ENCODE data around the gene TMEM185A. TPM values are rescaled to one million over a fixed set of nuclear protein-coding genes. Genes with fewer than 3 reads are reported as not detected.
"Not testable (repeated sequence)": the region's sequence is repeated elsewhere in the genome, so short reads cannot be mapped to it uniquely, and the experiment has no call there.

Gene TMEM185A
- total RNA-seq, 4 donors from 2014 or later, result 22.0 to 37.9 (median 31.5) TPM

DNA sequence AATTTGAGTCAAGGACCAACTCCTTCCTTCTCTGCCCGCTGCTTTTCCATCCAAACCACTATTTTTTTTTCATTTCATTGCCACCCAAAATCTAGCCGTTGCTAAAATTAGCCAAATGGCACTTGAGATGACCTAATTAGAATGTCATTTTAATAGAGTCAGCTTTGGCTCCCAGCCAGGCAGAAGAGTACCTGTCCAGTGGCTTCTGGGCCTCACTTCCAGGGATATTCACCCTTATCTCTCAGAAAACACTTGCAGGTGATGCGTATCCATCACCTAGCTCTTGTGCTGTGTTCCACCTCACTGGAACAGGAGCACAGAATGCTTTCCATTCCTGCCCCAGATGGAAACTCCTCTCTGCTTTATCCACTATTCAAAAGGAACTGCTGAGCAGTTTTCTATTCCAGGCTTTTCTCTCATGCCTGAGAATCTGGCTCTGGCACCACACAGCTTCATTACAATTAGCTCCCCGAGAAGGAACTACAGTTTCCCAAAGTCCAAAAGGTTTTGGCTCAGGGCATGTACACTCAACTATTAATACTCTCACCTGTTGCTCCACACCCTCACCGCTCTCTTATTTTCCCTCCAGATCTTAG lies 62.8 kb downstream of the TMEM185A start:
- DNase-seq (ENCODE audit: low spot score in 2 of 2), result no peak
- Histone ChIP-seq H3K36me3 (no peaks in the 10 kb centered on the region), H3K27ac (no peak overlapping the region), H3K27me3 (no peaks in the 10 kb centered on the region), H3K4me1 (no peaks in the 10 kb centered on the region), H3K9me3 (no peaks in the 10 kb centered on the region), H3K4me3 (no peak overlapping the region)
- TF ChIP-seq POLR2A (IDR thresholded peaks at IDR 0.05), result no peak
- TF ChIP-seq EP300 (IDR thresholded peaks at IDR 0.05), result no peak
- no peak for TF ChIP-seq CTCF (IDR thresholded peaks at IDR 0.05)
- no peak for TF ChIP-seq POLR2AphosphoS5 (IDR thresholded peaks at IDR 0.05)
- WGBS, result 68% methylated on average over 5 of the region's 5 CpGs

DNA sequence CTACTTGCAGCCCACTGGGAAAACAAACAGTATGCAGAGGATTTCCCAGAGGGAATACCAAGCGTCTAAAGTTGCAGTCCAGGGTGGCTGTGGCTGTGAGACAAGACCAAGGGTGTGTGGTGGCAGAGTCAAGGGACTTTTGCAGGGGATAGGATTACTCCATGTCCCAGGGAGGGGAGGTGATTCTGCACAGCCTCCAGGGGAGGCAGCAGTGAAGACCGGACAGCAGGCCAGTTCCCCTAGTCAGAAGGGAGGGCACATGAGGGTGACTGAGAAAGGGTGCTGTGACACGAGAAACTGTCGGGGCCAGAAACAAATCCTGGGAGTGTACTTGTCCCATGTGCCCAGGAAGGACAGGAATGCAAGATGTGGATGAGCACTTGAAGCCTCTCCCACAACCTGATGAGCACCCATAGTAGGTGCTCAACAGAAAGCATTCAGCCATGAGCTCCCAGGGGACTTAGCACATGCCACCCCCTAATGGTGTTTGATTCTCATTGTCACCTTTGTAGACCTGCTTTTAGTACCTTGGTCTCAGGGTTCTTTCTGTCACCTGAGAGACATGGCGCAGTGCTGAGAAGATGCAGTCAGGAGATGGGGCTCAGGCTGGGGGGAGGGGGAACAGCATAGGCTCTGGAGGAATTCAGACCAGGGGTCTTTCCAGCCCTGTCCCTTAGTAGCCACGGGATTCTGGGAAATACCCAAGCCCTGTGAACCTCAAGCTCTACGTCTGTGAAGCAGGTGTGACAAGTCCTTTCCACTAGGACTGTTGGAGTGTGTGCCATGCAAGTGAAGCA lies 63.8 kb downstream of the TMEM185A start:
- Histone ChIP-seq H3K9me3 (no peaks in the 10 kb centered on the region), H3K4me3 (no peak overlapping the region), H3K27me3 (no peaks in the 10 kb centered on the region), H3K4me1 (no peaks in the 10 kb centered on the region), H3K27ac (no peak overlapping the region), H3K36me3 (no peaks in the 10 kb centered on the region)
- TF ChIP-seq CTCF (IDR thresholded peaks at IDR 0.05) (no peak), POLR2AphosphoS5 (IDR thresholded peaks at IDR 0.05) (no peak), EP300 (IDR thresholded peaks at IDR 0.05) (no peak), POLR2A (IDR thresholded peaks at IDR 0.05) (no peak)
- no peak for DNase-seq (ENCODE audit: low spot score in 2 of 2)
- WGBS, result 77% methylated on average over 6 of the region's 7 CpGs

DNA sequence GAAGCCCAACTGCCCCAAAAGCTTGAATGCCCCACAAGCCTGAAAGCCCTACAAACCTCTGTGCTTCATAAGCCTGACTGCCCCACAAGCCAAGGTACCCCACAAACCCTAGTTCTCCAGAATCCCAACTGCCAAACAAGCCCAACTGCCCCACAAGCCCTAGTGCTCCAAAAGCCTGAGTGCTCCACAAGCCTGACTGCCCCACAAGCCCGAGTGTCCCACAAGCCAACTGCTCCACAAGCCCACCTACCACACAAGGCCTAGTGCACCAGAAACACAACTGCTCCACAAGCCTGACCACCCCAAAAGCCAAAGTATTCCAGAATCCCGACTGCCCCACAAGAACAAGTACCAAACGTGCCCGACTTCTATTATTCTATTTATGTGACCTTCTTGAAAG lies 68.2 kb downstream of the TMEM185A start:
- Histone ChIP-seq H3K36me3 (no peaks in the 10 kb centered on the region), H3K27me3 (no peaks in the 10 kb centered on the region), H3K9me3 (no peaks in the 10 kb centered on the region), H3K27ac (no peak overlapping the region), H3K4me3 (no peak overlapping the region), H3K4me1 (no peaks in the 10 kb centered on the region)
- no peak for DNase-seq (ENCODE audit: low spot score in 2 of 2)
- TF ChIP-seq POLR2A (IDR thresholded peaks at IDR 0.05) (no peak), EP300 (IDR thresholded peaks at IDR 0.05) (no peak), CTCF (IDR thresholded peaks at IDR 0.05) (no peak), POLR2AphosphoS5 (IDR thresholded peaks at IDR 0.05) (no peak)
- 89% methylated on average over 4 of the region's 4 CpGs for WGBS

DNA sequence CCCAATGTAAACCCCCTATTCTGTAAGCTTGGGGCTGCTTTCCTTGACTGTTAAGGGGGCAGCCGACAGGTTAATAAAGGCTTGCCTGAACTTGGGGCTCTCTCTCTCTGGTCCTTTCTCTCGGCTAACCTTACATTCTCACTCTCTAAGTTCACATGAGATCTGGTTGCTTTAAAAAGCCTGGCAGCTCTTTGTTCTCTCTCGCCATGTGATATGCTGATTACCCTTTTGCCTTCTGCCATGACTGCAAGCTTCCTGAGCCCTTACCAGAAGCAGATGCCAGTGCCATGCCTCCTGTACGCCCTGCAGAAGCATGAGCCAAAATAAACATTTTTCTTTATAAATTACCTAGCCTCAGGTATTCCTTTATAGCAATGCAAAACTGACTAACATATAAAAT lies 76.3 kb downstream of the TMEM185A start:
- no CpG with 5 or more reads among the region's 4 CpGs for WGBS
- not testable (repeated sequence) for H3K4me3 ChIP-seq; H3K4me1 ChIP-seq; H3K36me3 ChIP-seq; H3K9me3 ChIP-seq; H3K27ac ChIP-seq; H3K27me3 ChIP-seq; DNase-seq (ENCODE audit: low spot score in 2 of 2)

- not testable (repeated sequence) for H3K27me3 ChIP-seq; H3K4me3 ChIP-seq; H3K4me1 ChIP-seq; H3K27ac ChIP-seq; DNase-seq (ENCODE audit: low spot score in 2 of 2); H3K9me3 ChIP-seq; H3K36me3 ChIP-seq
- WGBS, result no CpG with 5 or more reads among the region's 6 CpGs
Measured at GRCh38 chrX:149551939-149552248, 79.7 kb downstream of the TMEM185A start.

DNA sequence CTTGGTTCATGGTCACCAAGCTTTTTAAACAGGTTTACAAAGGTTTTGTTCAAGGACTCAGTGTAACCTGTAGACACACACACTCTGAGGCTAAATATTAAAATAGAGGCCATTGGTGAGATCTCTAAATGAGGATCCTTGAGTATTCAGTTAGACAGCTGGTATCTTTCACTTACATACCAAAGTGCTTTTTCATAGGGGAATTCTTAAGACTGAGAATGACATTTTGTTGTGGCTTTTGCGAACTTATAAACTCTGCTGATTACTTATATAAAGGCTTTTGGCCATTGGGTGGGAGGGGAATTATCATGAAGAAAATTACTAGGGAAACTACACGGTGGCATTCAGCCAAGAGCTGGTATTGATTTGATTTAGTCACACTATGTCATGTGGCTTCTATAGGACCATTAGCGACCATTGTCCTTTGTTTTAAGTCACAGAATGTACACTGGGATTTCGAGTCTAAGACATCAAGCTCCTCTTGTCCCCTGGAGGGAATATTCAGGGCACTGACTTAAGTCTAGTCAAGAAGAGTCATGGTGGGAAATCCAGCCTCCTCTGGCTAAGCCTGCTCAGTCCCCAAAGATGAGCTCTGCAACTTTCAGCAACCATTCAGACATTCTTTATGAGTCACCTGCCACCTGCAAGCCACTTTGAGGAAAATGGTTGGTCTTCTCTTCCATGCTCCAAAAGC lies 80.2 kb downstream of the TMEM185A start:
- not testable (repeated sequence) for H3K27me3 ChIP-seq; H3K9me3 ChIP-seq; DNase-seq (ENCODE audit: low spot score in 2 of 2); H3K4me3 ChIP-seq; H3K4me1 ChIP-seq; H3K36me3 ChIP-seq; H3K27ac ChIP-seq
- WGBS, result no CpG with 5 or more reads among the region's 4 CpGs

DNA sequence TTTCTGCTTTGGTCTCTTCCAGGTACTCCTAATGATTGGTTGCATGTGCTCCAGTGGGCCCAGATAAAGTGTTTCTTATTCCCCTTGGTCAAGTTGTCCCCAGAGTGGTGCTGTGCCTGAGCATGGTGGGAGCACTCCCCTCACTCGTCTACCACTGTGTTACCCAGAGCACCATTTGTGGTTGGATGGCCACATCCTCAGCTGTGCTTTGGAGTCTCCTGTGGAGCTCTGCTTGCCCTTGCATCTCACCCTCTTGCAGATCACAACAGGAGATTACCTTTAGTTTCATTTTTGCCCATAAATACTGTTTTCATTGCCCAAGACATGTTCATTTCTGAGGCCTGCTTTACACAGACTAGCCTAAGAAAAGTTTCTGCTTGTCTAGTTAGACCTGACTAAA lies 81.1 kb downstream of the TMEM185A start:
- H3K27me3 ChIP-seq; H3K36me3 ChIP-seq; H3K4me3 ChIP-seq; DNase-seq (ENCODE audit: low spot score in 2 of 2); H3K27ac ChIP-seq; H3K4me1 ChIP-seq; H3K9me3 ChIP-seq: not testable (repeated sequence)
- 73% methylated on average over 1 of the region's 1 CpG for WGBS

- not testable (repeated sequence) for H3K36me3 ChIP-seq; H3K4me1 ChIP-seq; H3K27me3 ChIP-seq; H3K4me3 ChIP-seq; H3K9me3 ChIP-seq; H3K27ac ChIP-seq; DNase-seq (ENCODE audit: low spot score in 2 of 2)
- WGBS, result no CpG with 5 or more reads among the region's 6 CpGs
Measured at GRCh38 chrX:149549701-149550100, 81.9 kb downstream of the TMEM185A start, which contains the start of gene HSFX3. Gene HSFX3 (minus strand): TSS chrX:149549924. CDS start chrX:149549852, 72 bp downstream.

GRCh38 chrX:149547782-149548181 lies 83.8 kb downstream of the TMEM185A start:
- WGBS, result 60% methylated on average over 1 of the region's 3 CpGs

GRCh38 chrX:149546962-149547361 lies 84.6 kb downstream of the TMEM185A start:
- H3K27ac ChIP-seq; H3K36me3 ChIP-seq; H3K9me3 ChIP-seq; DNase-seq (ENCODE audit: low spot score in 2 of 2); H3K4me3 ChIP-seq; H3K4me1 ChIP-seq; H3K27me3 ChIP-seq: not testable (repeated sequence)
- WGBS, result 100% methylated on average over 1 of the region's 1 CpG

More at GRCh38 chrX:149547782-149548181, 83.8 kb downstream of the TMEM185A start:
- not testable (repeated sequence) for H3K4me1 ChIP-seq; H3K27me3 ChIP-seq; H3K36me3 ChIP-seq; H3K27ac ChIP-seq; DNase-seq (ENCODE audit: low spot score in 2 of 2); H3K9me3 ChIP-seq; H3K4me3 ChIP-seq

Data from suprapubic skin (tissue), 4 donors.